Effector CD4-positive, alpha-beta T cell (primary cell): ENCODE data around the gene C16orf78.

Source experiments
- DNase-seq: peaks from one replicate; pipeline ENCODE4 v3.0.0-alpha.2; 2020

Gene C16orf78

DNA sequence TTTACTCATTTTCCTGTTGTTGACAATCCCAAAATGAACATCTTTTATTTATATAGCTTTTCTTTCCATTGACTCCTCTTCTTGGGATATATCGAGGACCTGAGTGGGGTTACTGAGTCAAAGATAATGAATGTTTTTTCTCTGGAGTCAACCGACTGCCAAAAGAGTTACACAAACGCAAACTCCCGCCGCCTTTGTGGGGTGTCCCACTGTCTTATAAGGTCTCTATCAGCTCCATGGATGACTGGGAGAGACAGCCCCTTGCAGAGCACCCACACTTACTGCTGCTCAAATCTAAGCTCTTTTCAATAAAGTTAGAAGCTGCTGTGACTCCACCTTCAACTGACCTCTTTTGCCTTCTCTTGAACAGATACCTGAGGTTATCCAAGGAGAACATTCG is 25.2 kb downstream of the C16orf78 start:
- no peak for DNase-seq

GRCh38 chr16:49399594-49400364 is 26.2 kb downstream of the C16orf78 start:
- DNase-seq, result no peak

GRCh38 chr16:49400611-49401010 is 27.0 kb downstream of the C16orf78 start:
- no peak for DNase-seq

DNA sequence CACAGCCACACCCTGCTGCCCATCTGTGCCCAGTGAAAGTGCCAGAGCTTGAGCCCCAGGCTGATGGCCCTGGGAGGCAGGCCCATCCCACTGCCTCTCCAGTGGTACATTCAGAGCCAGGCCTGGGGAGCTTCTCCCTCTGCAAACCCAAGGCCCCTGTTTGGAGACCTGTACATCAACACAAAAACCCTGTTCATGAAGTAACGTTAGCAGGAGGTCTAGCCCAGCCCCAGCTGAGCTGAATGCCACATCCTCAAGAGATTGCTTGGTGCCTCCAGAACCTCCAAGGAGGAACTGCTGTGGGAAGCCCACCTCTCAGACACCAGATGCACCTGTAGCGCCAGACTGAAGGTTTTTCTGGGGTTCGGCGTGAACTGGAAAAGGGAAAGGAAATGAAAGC is 31.5 kb downstream of the C16orf78 start:
- no peak for DNase-seq

- no peak for DNase-seq
These were observed 31.9 kb downstream of the C16orf78 start for GRCh38 chr16:49405530-49405929.

DNA sequence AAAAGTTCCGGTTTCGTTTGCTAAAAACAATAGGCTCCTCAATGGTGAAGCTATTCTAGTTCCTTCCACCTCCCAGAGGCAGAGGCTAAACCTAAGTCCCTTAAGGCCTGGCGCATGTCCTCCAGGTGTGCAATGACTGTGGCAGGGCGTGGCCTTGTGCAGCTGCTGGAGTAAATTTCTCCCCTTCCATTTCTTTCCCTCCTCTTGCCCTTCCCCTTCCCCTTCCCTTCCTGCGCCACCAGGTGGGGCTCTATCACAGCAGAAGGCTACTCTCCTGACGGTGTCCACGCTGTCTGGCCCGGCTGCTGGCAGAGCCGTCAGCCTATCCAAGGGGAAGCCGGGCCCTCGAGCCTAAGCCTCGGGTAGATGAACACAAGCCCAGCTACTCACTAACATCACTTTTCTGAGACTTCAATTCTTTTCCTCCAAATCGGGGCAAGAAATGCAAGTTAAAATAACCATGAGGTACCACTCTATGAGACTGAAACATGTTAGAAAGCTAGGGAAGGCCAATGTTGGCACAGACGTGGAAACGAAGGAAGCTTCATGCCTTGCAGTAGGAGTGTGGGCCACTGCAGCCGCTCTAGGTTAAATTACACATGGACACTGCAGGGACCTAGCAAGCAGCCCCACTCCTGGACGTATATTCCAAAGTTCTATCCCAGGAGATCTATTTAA is 34.4 kb downstream of the C16orf78 start:
- DNase-seq, result peak; percentile 35

DNA sequence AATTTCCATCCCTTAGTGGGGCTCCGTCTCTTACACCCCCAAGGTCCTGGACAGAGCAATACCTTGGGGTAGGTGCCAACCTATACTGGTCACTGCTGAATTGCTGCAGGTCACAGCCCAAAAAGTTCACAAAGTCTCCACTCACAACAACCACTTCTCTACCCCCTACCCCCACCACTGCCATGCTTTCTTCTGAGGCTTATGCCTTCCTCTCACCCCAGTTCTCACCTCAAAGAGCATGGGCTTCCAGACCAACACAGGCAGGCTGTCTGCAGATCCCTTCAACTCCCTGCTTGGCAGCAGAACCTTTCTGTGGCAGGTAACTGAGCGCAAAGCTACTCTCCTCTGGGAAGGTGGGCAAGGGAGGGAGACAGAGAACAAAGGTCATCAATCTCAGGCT is 35.5 kb downstream of the C16orf78 start:
- DNase-seq, result no peak

DNA sequence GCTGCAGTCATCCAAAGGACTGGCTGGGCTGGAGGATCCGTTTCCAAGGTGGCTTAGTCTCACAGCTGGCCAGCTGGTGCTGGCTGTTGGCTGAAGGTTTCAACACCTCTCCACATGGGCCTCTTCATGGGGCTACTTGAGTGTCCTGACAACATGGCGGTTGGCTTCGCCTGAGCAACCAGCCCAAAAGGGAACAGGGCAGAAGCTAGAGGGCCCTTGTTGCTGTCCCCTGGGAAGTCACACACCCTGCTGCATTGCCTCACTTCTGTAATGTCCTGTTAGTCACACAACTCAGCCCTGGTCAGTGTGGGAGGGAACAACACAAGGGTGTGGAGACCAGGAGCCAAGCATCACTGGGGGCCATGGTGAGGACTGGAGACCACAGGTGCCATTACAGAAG is 36.6 kb downstream of the C16orf78 start:
- no peak for DNase-seq

DNA sequence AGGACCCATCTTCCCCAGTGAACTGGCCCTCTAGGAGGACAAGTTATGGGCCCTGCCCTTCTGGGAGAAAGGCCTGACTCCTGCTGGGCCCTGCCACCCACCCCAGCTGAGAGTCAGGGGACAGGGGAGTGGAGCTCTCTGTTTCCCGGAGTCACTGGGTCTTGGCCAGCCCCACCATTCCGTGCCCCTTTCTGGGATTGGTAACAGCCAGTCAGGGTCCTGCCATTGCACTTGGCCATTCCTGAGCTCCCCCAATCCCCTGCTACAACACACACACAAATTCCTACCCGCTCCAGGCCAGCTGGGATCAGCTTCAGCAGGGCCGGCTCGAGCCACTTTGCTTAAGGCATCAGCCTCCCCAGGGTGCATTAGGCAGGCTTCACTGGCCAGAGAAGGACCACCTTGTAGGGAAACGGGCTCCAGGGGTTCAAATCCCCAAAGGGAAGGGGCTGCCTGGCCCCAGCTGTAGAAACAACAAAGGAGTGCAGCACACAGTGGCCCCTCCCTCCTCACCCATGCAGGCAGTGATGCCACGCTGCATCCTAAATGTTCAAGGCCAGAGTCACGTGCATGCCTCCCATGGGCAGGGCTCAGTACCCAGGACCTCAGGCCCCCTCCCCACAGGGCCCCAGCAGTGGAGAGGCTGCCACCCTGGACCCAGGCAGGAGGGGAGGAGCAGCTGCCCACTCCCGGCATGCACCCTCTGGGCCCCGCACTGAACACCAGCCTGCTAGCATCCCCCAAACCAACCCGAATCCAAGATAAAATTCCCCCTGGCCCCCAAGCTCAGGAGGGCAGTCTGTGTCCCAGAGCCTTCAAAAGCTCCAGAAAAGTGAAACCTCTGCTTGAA is 37.7 kb downstream of the C16orf78 start:
- no peak for DNase-seq

GRCh38 chr16:49414671-49415070 is 41.1 kb downstream of the C16orf78 start:
- no peak for DNase-seq

GRCh38 chr16:49415083-49415482 is 41.5 kb downstream of the C16orf78 start:
- DNase-seq, result no peak

- no peak for DNase-seq
These were observed 42.5 kb downstream of the C16orf78 start for GRCh38 chr16:49416001-49416675.

DNA sequence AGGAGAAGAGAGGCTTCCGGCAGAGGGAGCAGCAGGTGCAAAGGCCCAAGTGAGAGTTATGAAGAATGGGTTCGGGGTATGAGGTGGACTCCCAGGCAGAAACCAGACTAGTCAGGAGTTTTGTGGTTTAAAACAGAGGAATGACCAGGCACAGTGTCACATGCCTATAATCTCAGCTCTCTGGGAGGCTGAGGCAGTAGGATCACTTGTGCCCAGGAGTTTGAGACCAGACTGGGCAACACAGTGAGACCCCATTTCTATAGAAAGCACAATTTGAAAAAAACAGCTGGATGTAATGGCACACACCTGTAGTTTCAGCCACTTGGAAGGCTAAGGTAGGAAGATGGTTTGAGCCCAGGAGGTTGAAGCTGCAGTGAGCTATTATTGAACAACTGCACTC is 43.8 kb downstream of the C16orf78 start:
- DNase-seq, result no peak

GRCh38 chr16:49419006-49419405 is 45.4 kb downstream of the C16orf78 start:
- DNase-seq, result no peak

- no peak for DNase-seq
These were observed 46.3 kb downstream of the C16orf78 start for GRCh38 chr16:49419862-49420261.

DNA sequence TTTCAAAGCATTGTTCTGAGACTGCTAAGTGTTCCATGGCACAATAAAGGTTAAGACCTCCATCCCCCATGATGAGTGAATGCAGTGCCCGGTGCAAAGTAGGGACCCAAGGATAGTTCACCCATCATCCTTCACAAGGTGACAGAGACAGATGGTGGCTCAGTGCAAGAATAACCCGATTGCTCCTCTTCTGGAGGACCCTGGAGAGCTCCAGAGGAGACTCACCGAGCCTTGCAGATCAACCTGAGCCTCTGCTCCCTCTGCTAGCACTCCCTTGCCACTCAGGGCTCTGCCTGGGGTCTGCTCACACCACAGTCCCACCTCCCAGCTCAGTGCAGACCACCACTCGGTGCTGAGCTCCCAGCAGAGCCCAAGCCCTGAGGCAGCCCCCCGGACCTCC is 49.3 kb downstream of the C16orf78 start:
- no peak for DNase-seq

GRCh38 chr16:49424961-49425360 is 51.4 kb downstream of the C16orf78 start:
- DNase-seq, result no peak

DNA sequence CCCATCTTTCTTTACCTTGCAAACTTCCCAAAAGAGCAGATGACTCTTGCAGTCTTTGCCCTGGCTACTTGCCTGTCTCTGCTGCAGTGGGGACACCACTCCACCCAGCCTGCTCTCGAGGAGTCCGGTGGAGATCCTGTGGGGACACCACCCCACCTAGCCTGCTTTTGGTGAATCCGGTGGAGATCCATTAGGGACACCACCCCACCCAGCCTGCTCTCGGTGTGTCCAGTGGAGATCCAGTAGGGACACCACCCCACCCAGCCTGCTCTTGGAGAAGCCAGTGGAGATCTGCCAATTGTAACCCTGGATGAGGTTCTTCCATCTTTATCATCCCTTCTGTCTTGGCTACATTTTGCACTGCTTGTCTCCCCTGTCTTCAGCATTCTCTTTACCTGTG is 54.2 kb downstream of the C16orf78 start:
- no peak for DNase-seq

GRCh38 chr16:49428808-49429207 is 55.2 kb downstream of the C16orf78 start:
- DNase-seq, result no peak

- DNase-seq, result no peak
These were observed 57.4 kb downstream of the C16orf78 start for GRCh38 chr16:49431040-49431439.

DNA sequence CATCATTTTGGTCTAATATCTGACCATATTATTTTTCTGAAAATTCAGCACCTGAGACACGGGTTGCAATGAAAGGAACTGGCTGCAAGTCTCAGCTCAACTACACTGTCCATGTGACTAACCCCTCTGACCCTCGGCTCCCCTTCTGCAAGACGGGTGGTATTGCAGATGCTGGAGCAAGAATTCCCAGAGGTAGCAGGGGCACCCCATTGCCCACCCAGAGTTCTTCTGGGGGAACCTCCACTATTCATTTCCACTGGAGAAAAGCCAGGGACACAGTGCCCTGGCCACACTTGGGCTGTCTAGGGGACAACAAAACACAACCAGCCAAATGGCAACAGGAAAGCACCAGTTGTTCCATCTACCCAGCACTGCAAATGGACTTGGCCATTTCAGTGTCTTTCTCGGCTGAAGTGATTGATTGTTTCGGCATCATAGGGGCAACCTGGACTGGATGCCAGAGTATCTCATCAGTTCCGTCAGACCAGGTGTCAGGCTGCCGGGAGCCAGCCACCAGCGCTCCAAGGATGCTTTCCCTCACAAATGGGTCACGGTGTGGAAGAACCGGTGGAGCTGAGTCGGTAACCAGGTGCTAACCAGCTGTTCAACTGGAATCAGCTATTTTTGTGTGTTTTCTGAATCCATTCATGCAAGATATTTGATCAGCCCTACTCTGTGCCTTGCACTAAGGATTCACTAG is 58.1 kb downstream of the C16orf78 start:
- DNase-seq, result no peak

- no peak for DNase-seq
These were observed 61.1 kb downstream of the C16orf78 start for GRCh38 chr16:49434733-49435132.
